Chondrocyte (in vitro differentiated cells): ENCODE results near the gene FFAR1. TPM values are rescaled to one million over a fixed set of nuclear protein-coding genes. Genes with fewer than 3 reads are reported as not detected.

Source experiments
- DNase-seq: peaks from one replicate; pipeline ENCODE4 v3.0.0; 2021; ENCODE audit warnings: mixed read lengths, low spot score
- H3K27ac Mint-ChIP-seq: one replicate; pipeline ENCODE4 v1.8.0; 2021; ENCODE audit warnings: mild to moderate bottlenecking, moderate library complexity, mixed read lengths; ENCODE audit not compliant: unreplicated experiment
- H3K27me3 Mint-ChIP-seq: 2 replicates; pipeline ENCODE4 v1.8.0; 2021; ENCODE audit warnings: low read depth, mixed read lengths
- H3K36me3 Mint-ChIP-seq: 2 replicates; pipeline ENCODE4 v1.8.0; 2021; ENCODE audit warnings: low read depth, mixed read lengths
- H3K4me1 Mint-ChIP-seq: 2 replicates; pipeline ENCODE4 v1.8.0; 2021; ENCODE audit warnings: low read depth, mild to moderate bottlenecking, mixed read lengths
- H3K4me3 Mint-ChIP-seq: one replicate; pipeline ENCODE4 v1.8.0; 2021; ENCODE audit warnings: mild to moderate bottlenecking, moderate library complexity, mixed read lengths; ENCODE audit not compliant: unreplicated experiment
- H3K9me3 Mint-ChIP-seq: 2 replicates; pipeline ENCODE4 v1.8.0; 2021; ENCODE audit warnings: low read depth, mixed read lengths
- CTCF ChIP-seq: fragments of 200-600 bp; sonication (generic); IDR thresholded peaks from 2 replicates; pipeline ENCODE4 v1.5.0; 2021; ENCODE audit warnings: antibody characterized with exemption, mild to moderate bottlenecking, moderate library complexity
- total RNA-seq: library from RNA; stranded (reverse); gene quantifications from 3 replicates; pipeline ENCODE4 v1.2.1, GENCODE V29; 2021

The FFAR1 gene
- total RNA-seq, 1 donor from 2014 or later, result not detected

- Mint-ChIP-seq H3K27me3 (no peaks in the 10 kb centered on the region), H3K27ac (no peak overlapping the region), H3K4me3 (no peak overlapping the region), H3K9me3 (no peaks in the 10 kb centered on the region), H3K4me1 (peaks cover 2% of the 10 kb centered on the region), H3K36me3 (no peaks in the 10 kb centered on the region)
- no peak for TF ChIP-seq CTCF
- no peak for DNase-seq
Measured at GRCh38 chr19:35310811-35311465, 36.8 kb upstream of the FFAR1 start.

- TF ChIP-seq CTCF, result no peak
- no peak overlapping the region for H3K27ac Mint-ChIP-seq
- H3K36me3 Mint-ChIP-seq, result no peaks in the 10 kb centered on the region
- peaks cover 2% of the 10 kb centered on the region for H3K4me1 Mint-ChIP-seq
- no peak overlapping the region for H3K4me3 Mint-ChIP-seq
- no peaks in the 10 kb centered on the region for H3K9me3 Mint-ChIP-seq
- DNase-seq, result no peak
- no peaks in the 10 kb centered on the region for H3K27me3 Mint-ChIP-seq
Measured at GRCh38 chr19:35311901-35312665, 35.6 kb upstream of the FFAR1 start.

GRCh38 chr19:35313587-35313986 is 34.1 kb upstream of the FFAR1 start:
- no peaks in the 10 kb centered on the region for H3K36me3 Mint-ChIP-seq
- no peak overlapping the region for H3K27ac Mint-ChIP-seq
- no peak overlapping the region for H3K4me3 Mint-ChIP-seq
- H3K27me3 Mint-ChIP-seq, result no peaks in the 10 kb centered on the region
- no peak for DNase-seq
- TF ChIP-seq CTCF, result no peak
- H3K4me1 Mint-ChIP-seq, result peaks cover 5% of the 10 kb centered on the region
- no peaks in the 10 kb centered on the region for H3K9me3 Mint-ChIP-seq

- Mint-ChIP-seq H3K27ac (no peak overlapping the region), H3K36me3 (no peaks in the 10 kb centered on the region), H3K9me3 (no peaks in the 10 kb centered on the region), H3K4me3 (no peak overlapping the region), H3K27me3 (no peaks in the 10 kb centered on the region), H3K4me1 (peaks cover 9% of the 10 kb centered on the region)
- no peak for TF ChIP-seq CTCF
- no peak for DNase-seq
Measured at GRCh38 chr19:35314031-35314430, 33.7 kb upstream of the FFAR1 start.

GRCh38 chr19:35314858-35315470 is 32.7 kb upstream of the FFAR1 start:
- no peaks in the 10 kb centered on the region for H3K9me3 Mint-ChIP-seq
- H3K36me3 Mint-ChIP-seq, result no peaks in the 10 kb centered on the region
- peaks cover 13% of the 10 kb centered on the region for H3K4me1 Mint-ChIP-seq
- no peak overlapping the region for H3K27ac Mint-ChIP-seq
- DNase-seq, result no peak
- no peaks in the 10 kb centered on the region for H3K27me3 Mint-ChIP-seq
- no peak overlapping the region for H3K4me3 Mint-ChIP-seq
- TF ChIP-seq CTCF, result no peak
